ENCODE measurements around the gene TRIM28. TPM values are rescaled to one million over a fixed set of nuclear protein-coding genes. Genes with fewer than 3 reads are reported as not detected.

Gene TRIM28
- total and polyA plus RNA-seq, 9 of the 15 experiments (the other 6 are each of a cell fraction or from before 2014, with no cell fraction given): 12.1 to 797 (median 490) TPM

DNA sequence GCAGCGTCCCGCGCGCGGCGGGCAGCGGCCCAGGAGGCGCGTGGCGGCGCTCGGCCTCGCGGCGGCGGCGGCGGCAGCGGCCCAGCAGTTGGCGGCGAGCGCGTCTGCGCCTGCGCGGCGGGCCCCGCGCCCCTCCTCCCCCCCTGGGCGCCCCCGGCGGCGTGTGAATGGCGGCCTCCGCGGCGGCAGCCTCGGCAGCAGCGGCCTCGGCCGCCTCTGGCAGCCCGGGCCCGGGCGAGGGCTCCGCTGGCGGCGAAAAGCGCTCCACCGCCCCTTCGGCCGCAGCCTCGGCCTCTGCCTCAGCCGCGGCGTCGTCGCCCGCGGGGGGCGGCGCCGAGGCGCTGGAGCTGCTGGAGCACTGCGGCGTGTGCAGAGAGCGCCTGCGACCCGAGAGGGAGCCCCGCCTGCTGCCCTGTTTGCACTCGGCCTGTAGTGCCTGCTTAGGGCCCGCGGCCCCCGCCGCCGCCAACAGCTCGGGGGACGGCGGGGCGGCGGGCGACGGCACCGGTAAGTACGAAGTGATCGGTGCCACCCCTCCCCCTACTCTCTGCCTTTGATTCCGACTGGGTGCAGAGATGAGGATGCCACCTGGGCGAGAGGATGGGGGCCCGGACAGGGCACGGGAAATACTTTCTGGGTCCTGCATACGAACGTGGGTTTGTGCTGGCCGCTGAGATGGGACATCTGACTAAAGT, 874 bp downstream of the TRIM28 start (continued):
- TF ChIP-seq, protein P1, sequence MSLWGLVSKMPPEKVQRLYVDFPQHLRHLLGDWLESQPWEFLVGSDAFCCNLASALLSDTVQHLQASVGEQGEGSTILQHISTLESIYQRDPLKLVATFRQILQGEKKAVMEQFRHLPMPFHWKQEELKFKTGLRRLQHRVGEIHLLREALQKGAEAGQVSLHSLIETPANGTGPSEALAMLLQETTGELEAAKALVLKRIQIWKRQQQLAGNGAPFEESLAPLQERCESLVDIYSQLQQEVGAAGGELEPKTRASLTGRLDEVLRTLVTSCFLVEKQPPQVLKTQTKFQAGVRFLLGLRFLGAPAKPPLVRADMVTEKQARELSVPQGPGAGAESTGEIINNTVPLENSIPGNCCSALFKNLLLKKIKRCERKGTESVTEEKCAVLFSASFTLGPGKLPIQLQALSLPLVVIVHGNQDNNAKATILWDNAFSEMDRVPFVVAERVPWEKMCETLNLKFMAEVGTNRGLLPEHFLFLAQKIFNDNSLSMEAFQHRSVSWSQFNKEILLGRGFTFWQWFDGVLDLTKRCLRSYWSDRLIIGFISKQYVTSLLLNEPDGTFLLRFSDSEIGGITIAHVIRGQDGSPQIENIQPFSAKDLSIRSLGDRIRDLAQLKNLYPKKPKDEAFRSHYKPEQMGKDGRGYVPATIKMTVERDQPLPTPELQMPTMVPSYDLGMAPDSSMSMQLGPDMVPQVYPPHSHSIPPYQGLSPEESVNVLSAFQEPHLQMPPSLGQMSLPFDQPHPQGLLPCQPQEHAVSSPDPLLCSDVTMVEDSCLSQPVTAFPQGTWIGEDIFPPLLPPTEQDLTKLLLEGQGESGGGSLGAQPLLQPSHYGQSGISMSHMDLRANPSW (CRISPR knock-in tag; IDR thresholded peaks at IDR 0.05): 0 out of 2 replicates have a peak, but pooled peaks have one; percentile 38
- TF ChIP-seq KDM5B (IDR thresholded peaks at IDR 0.05; ENCODE audit: insufficient replicate concordance, low read depth, low read length) (peak; percentile 0), POLR2H (tag; IDR thresholded peaks at IDR 0.05; ENCODE audit: low read depth) (peak; percentile 3; the same call in 1 of the 2 replicates), NEUROD1 (IDR thresholded peaks at IDR 0.05; ENCODE audit: borderline replicate concordance, low read depth, low read length, partially characterized antibody) (peak; percentile 20)
- TF ChIP-seq, protein P2, sequence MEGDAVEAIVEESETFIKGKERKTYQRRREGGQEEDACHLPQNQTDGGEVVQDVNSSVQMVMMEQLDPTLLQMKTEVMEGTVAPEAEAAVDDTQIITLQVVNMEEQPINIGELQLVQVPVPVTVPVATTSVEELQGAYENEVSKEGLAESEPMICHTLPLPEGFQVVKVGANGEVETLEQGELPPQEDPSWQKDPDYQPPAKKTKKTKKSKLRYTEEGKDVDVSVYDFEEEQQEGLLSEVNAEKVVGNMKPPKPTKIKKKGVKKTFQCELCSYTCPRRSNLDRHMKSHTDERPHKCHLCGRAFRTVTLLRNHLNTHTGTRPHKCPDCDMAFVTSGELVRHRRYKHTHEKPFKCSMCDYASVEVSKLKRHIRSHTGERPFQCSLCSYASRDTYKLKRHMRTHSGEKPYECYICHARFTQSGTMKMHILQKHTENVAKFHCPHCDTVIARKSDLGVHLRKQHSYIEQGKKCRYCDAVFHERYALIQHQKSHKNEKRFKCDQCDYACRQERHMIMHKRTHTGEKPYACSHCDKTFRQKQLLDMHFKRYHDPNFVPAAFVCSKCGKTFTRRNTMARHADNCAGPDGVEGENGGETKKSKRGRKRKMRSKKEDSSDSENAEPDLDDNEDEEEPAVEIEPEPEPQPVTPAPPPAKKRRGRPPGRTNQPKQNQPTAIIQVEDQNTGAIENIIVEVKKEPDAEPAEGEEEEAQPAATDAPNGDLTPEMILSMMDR (IDR thresholded peaks at IDR 0.05 in 2 of 3, conservative IDR thresholded peaks at IDR 0.05 in 1 of 3; ENCODE audit: insufficient read depth in 2 of 3, low read depth in 1 of 3, low read length in 3 of 3): 0 out of 6 replicates have a peak, but pooled peaks of 1 of the 3 experiments have one; percentile 0

All from K562 (cell line).